ENCODE measurements around the gene CELF1. TPM values are rescaled to one million over a fixed set of nuclear protein-coding genes. Genes with fewer than 3 reads are reported as not detected.
A peak's percentile ranks its signal among the peaks of the same experiment; 100 is the strongest.

CELF1 gene
- total and polyA plus RNA-seq, 9 of the 15 experiments (the other 6 are each of a cell fraction or from before 2014, with no cell fraction given): 11.3 to 142 (median 77.4) TPM

GRCh38 chr11:47426062-47426956 is 126.6 kb downstream of the CELF1 start, which contains the start of gene PSMC3 (continued):
- TF ChIP-seq ZNF76 (CRISPR knock-in tag; IDR thresholded peaks at IDR 0.05; ENCODE audit: borderline replicate concordance) (no peak), PML (IDR thresholded peaks at IDR 0.05; ENCODE audit: low read length) (peak; percentile 84), EP400 (IDR thresholded peaks at IDR 0.05) (peak; percentile 97), ZNF696 (CRISPR knock-in tag; conservative IDR thresholded peaks at IDR 0.05) (no peak), CC2D1A (IDR thresholded peaks at IDR 0.05) (0 out of 2 replicates have a peak, but pooled peaks have one; percentile 16), RBM14 (IDR thresholded peaks at IDR 0.05; ENCODE audit: borderline replicate concordance, insufficient read depth, low read depth, low read length) (0 out of 2 replicates have a peak, but pooled peaks have one; percentile 54), ZHX1 (conservative IDR thresholded peaks at IDR 0.05; ENCODE audit: low read length) (no peak), CREB3L1 (IDR thresholded peaks at IDR 0.05; ENCODE audit: borderline replicate concordance, low read depth) (peak; percentile 75; the same call in 1 of the 2 replicates), MYC (IDR thresholded peaks at IDR 0.05; ENCODE audit: low read depth, low read length) (no peak; the same call in 1 of the 2 replicates), MYC (CRISPR knock-in tag; IDR thresholded peaks at IDR 0.05; ENCODE audit: borderline replicate concordance, low read depth) (0 out of 2 replicates have a peak, but pooled peaks have one; percentile 49), SOX6 (IDR thresholded peaks at IDR 0.05) (peak; percentile 89), MCM7 (IDR thresholded peaks at IDR 0.05) (no peak), ZFP30 (CRISPR knock-in tag; IDR thresholded peaks at IDR 0.05; ENCODE audit: borderline replicate concordance) (no peak), SUPT5H (IDR thresholded peaks at IDR 0.05) (peak; percentile 98), ZBTB5 (IDR thresholded peaks at IDR 0.05) (peak; percentile 93), SMARCA4 (IDR thresholded peaks at IDR 0.05) (no peak), USF1 (CRISPR knock-in tag; IDR thresholded peaks at IDR 0.05) (no peak), ATF4 (CRISPR knock-in tag; IDR thresholded peaks at IDR 0.05) (0 out of 2 replicates have a peak, but pooled peaks have one; percentile 22), NEUROD1 (IDR thresholded peaks at IDR 0.05; ENCODE audit: borderline replicate concordance, low read depth, low read length, partially characterized antibody) (peak; percentile 50), SMARCA5 (IDR thresholded peaks at IDR 0.05) (no peak)
